H1 (cell line): ENCODE measurements around the gene INPP4B. TPM values are rescaled to one million over a fixed set of nuclear protein-coding genes. Genes with fewer than 3 reads are reported as not detected.

ENCODE experiments used
- CTCF ChIA-PET: fragments of 300-600 bp; sonication (Branson Sonifier 250); formaldehyde crosslinking; loops from one replicate; lab custom pipeline; 2021; ENCODE audit not compliant: partially characterized antibody; lab: Charles Lee
- POLR2A ChIA-PET: fragments of 300-600 bp; sonication (Branson Sonifier 250); formaldehyde crosslinking; loops from one replicate; lab custom pipeline; 2021; ENCODE audit warnings: inconsistent platforms; ENCODE audit not compliant: partially characterized antibody; lab: Charles Lee
- DNase-seq, 2 experiments: peaks; one replicate each; pipeline versions ENCODE4 v3.0.0 to v3.0.0-alpha.2; 2010 to 2022; ENCODE audit warnings: low spot score in 2 of 2, low read depth in 1 of 2, mixed read lengths in 1 of 2
- FAIRE-seq: peaks from 2 replicates; lab custom pipeline; 2011; peaks lifted over from hg19 to GRCh38; lab: Jason Lieb, UNC
- H2AFZ ChIP-seq: 2 replicates; pipeline ENCODE4 v1.8.1; 2012; ENCODE audit warnings: low read length, inconsistent platforms
- H2AK5ac ChIP-seq: 2 replicates; pipeline ENCODE4 v1.6.1; 2013; ENCODE audit warnings: low read depth, low read length
- H2BK120ac ChIP-seq: replicated peaks from 2 replicates; pipeline ENCODE3; 2013; ENCODE audit warnings: low read depth, low read length, inconsistent platforms
- H2BK12ac ChIP-seq: 2 replicates; pipeline ENCODE4 v1.6.1; 2013; ENCODE audit warnings: low read depth, low read length
- H2BK15ac ChIP-seq: 2 replicates; pipeline ENCODE4 v1.6.1; 2013; ENCODE audit warnings: low read length
- H2BK20ac ChIP-seq: 2 replicates; pipeline ENCODE4 v1.6.1; 2013; ENCODE audit warnings: low read length
- H2BK5ac ChIP-seq: 2 replicates; pipeline ENCODE4 v1.6.1; 2013; ENCODE audit warnings: low read depth, low read length
- H3K14ac ChIP-seq: 2 replicates; pipeline ENCODE4 v1.6.1; 2013; ENCODE audit warnings: inconsistent platforms; ENCODE audit not compliant: insufficient read length
- H3K18ac ChIP-seq: 2 replicates; pipeline ENCODE4 v1.6.1; 2013; ENCODE audit warnings: low read length; ENCODE audit errors: extremely low read depth
- H3K23ac ChIP-seq: 2 replicates; pipeline ENCODE4 v1.6.1; 2013; ENCODE audit warnings: inconsistent platforms; ENCODE audit not compliant: insufficient read length
- H3K23me2 ChIP-seq: 2 replicates; pipeline ENCODE4 v1.6.1; 2013; ENCODE audit warnings: low read depth, low read length
- H3K27ac ChIP-seq: 2 replicates; pipeline ENCODE4 v1.6.1; 2011; ENCODE audit warnings: low read depth, low read length, inconsistent platforms
- H3K27me3 ChIP-seq, 4 experiments: replicated peaks in 1 of 4; 1 replicate in 1 of 4; 2 replicates in 3 of 4; pipeline versions ENCODE4 v1.6.1 to v1.8.1; 2011 to 2013; ENCODE audit warnings: low read length in 3 of 4, mild to moderate bottlenecking in 3 of 4, inconsistent platforms in 2 of 4, mixed read lengths in 2 of 4, moderate library complexity in 1 of 4; ENCODE audit not compliant: control insufficient read depth in 3 of 4, insufficient read depth in 3 of 4; ENCODE audit errors: extremely low read depth in 1 of 4
- H3K36me3 ChIP-seq, 4 experiments: 2 replicates each; pipeline versions ENCODE4 v1.6.1 to v1.8.1; 2011 to 2013; ENCODE audit warnings: mild to moderate bottlenecking in 4 of 4, low read length in 3 of 4, moderate library complexity in 2 of 4, control low read depth in 1 of 4, inconsistent platforms in 1 of 4; ENCODE audit not compliant: insufficient read depth in 4 of 4, control insufficient read depth in 2 of 4
- H3K4ac ChIP-seq: replicated peaks from 2 replicates; pipeline ENCODE3; 2013; ENCODE audit warnings: low read length, low read depth, mixed read lengths, inconsistent platforms; ENCODE audit not compliant: insufficient read length
- H3K4me1 ChIP-seq, 4 experiments: replicated peaks in 1 of 4; 1 replicate in 1 of 4; 2 replicates in 3 of 4; pipeline versions ENCODE4 v1.6.1 to v1.8.1; 2011 to 2013; ENCODE audit warnings: low read length in 3 of 4, inconsistent platforms in 2 of 4, mixed read lengths in 1 of 4; ENCODE audit not compliant: insufficient read depth in 4 of 4, control insufficient read depth in 3 of 4
- H3K4me2 ChIP-seq, 2 experiments: 2 replicates each; pipeline versions ENCODE4 v1.6.1 to v1.8.1; 2011 to 2013; ENCODE audit warnings: low read depth in 2 of 2, low read length in 2 of 2, control low read depth in 1 of 2, inconsistent platforms in 1 of 2, mild to moderate bottlenecking in 1 of 2; ENCODE audit not compliant: insufficient read depth in 1 of 2
- H3K4me3 ChIP-seq, 4 experiments: fragments of 200-600, 300-600 bp in 1 of 4; sonication (generic), shearing (Covaris generic), sonication (Bioruptor Twin) in 1 of 4; 2 replicates each; pipeline versions ENCODE4 v1.5.1 to v1.8.1; 2011 to 2016; ENCODE audit warnings: low read length in 4 of 4, low read depth in 3 of 4, control low read depth in 2 of 4, inconsistent platforms in 2 of 4, mild to moderate bottlenecking in 2 of 4, mixed read lengths in 1 of 4, moderate library complexity in 1 of 4; ENCODE audit not compliant: insufficient read depth in 2 of 4; ENCODE audit errors: extremely low read depth in 1 of 4
- H3K56ac ChIP-seq: replicated peaks from 2 replicates; pipeline ENCODE3; 2013; ENCODE audit warnings: low read depth, mild to moderate bottlenecking, mixed read lengths, low read length, inconsistent platforms; ENCODE audit not compliant: insufficient read length
- H3K79me1 ChIP-seq: 2 replicates; pipeline ENCODE4 v1.6.1; 2013; ENCODE audit warnings: low read depth, low read length, control low read depth
- H3K79me2 ChIP-seq, 2 experiments: 2 replicates each; pipeline versions ENCODE4 v1.6.1 to v1.8.1; 2012 to 2013; ENCODE audit warnings: low read length in 2 of 2, mild to moderate bottlenecking in 2 of 2, inconsistent platforms in 1 of 2; ENCODE audit not compliant: insufficient read depth in 2 of 2, control insufficient read depth in 1 of 2
- H3K9ac ChIP-seq, 4 experiments: replicated peaks in 1 of 4; 1 replicate in 1 of 4; 2 replicates in 3 of 4; pipeline versions ENCODE4 v1.6.1 to v1.8.1; 2011 to 2013; ENCODE audit warnings: low read depth in 3 of 4, low read length in 3 of 4, control low read depth in 2 of 4, mild to moderate bottlenecking in 2 of 4, moderate library complexity in 2 of 4, inconsistent platforms in 1 of 4; ENCODE audit errors: extremely low read depth in 1 of 4
- H3K9me3 ChIP-seq, 2 experiments: 2 replicates each; pipeline versions ENCODE4 v1.6.1 to v1.8.1; 2012 to 2013; ENCODE audit warnings: mild to moderate bottlenecking in 2 of 2, moderate library complexity in 2 of 2, control low read depth in 1 of 2, inconsistent platforms in 1 of 2, low read depth in 1 of 2, low read length in 1 of 2, mixed read lengths in 1 of 2; ENCODE audit not compliant: insufficient read depth in 2 of 2
- H4K20me1 ChIP-seq, 2 experiments: replicated peaks in 1 of 2; 2 replicates each; pipeline versions ENCODE3 to v1.8.1; 2011 to 2013; ENCODE audit warnings: inconsistent platforms in 2 of 2, low read length in 2 of 2, mild to moderate bottlenecking in 1 of 2; ENCODE audit not compliant: insufficient read depth in 2 of 2, control insufficient read depth in 1 of 2
- H4K5ac ChIP-seq: 2 replicates; pipeline ENCODE4 v1.6.1; 2013; ENCODE audit warnings: low read length, low read depth, mixed read lengths, inconsistent platforms; ENCODE audit not compliant: insufficient read length
- H4K8ac ChIP-seq: 2 replicates; pipeline ENCODE4 v1.8.0; 2013; ENCODE audit warnings: mild to moderate bottlenecking, moderate library complexity, low read length, inconsistent platforms; ENCODE audit not compliant: insufficient read depth; ENCODE audit errors: extremely low read depth
- H4K91ac ChIP-seq: replicated peaks from 2 replicates; pipeline ENCODE3; 2013; ENCODE audit warnings: low read length, mixed read lengths, inconsistent platforms; ENCODE audit not compliant: insufficient read length
- BRCA1 ChIP-seq: IDR thresholded peaks from 2 replicates; pipeline ENCODE4 v1.6.1; 2012; ENCODE audit warnings: low read depth, low read length, improper control_type of control experiment
- CBX5 ChIP-seq: fragments of 300-800, 300-1000 bp; sonication (generic); IDR thresholded peaks from 2 replicates; pipeline ENCODE4 v1.7.1; 2016; ENCODE audit warnings: antibody characterized with exemption, low read length, low read depth
- CEBPB ChIP-seq: IDR thresholded peaks from 2 replicates; pipeline ENCODE4 v1.6.1; 2012; ENCODE audit warnings: low read depth, low read length
- CTCF ChIP-seq, 3 experiments: IDR thresholded peaks; 1 replicate in 2 of 3; 2 replicates in 1 of 3; pipeline versions ENCODE4 v1.5.1 to v1.6.1; 2011; ENCODE audit warnings: low read length in 3 of 3, mild to moderate bottlenecking in 3 of 3, inconsistent platforms in 2 of 3, low read depth in 1 of 3, moderate library complexity in 1 of 3; ENCODE audit not compliant: insufficient read depth in 1 of 3; ENCODE audit errors: control extremely low read depth in 1 of 3
- EGR1 ChIP-seq: IDR thresholded peaks from 2 replicates; pipeline ENCODE4 v1.6.1; 2011; ENCODE audit warnings: low read depth, low read length, borderline replicate concordance
- FOSL1 ChIP-seq: IDR thresholded peaks from 2 replicates; pipeline ENCODE4 v1.6.1; 2011; ENCODE audit warnings: mild to moderate bottlenecking, low read depth, low read length, moderate library complexity; ENCODE audit not compliant: insufficient read depth
- GTF2F1 ChIP-seq: IDR thresholded peaks from 2 replicates; pipeline ENCODE4 v1.6.1; 2012; ENCODE audit warnings: low read depth, low read length, improper control_type of control experiment, borderline replicate concordance
- POU5F1 ChIP-seq: IDR thresholded peaks from 2 replicates; pipeline ENCODE4 v1.6.1; 2011; ENCODE audit warnings: low read depth, mild to moderate bottlenecking, low read length, moderate library complexity
- RAD21 ChIP-seq, 2 experiments: IDR thresholded peaks in 1 of 2; conservative IDR thresholded peaks in 1 of 2; 2 replicates each; pipeline ENCODE4 v1.6.1; 2011; ENCODE audit warnings: low read depth in 2 of 2, low read length in 2 of 2, improper control_type of control experiment in 1 of 2, inconsistent platforms in 1 of 2, mild to moderate bottlenecking in 1 of 2, moderate library complexity in 1 of 2
- SP4 ChIP-seq: IDR thresholded peaks from 2 replicates; pipeline ENCODE4 v1.6.1; 2012; ENCODE audit warnings: low read length, inconsistent platforms
- TCF12 ChIP-seq: IDR thresholded peaks from 2 replicates; pipeline ENCODE4 v1.6.1; 2011; ENCODE audit warnings: low read depth, mild to moderate bottlenecking, low read length
- TEAD4 ChIP-seq: IDR thresholded peaks from 2 replicates; pipeline ENCODE4 v1.6.1; 2012; ENCODE audit warnings: low read depth, low read length, inconsistent platforms, mixed read lengths
- WGBS, 2 experiments: shearing (Covaris generic) in 1 of 2; methylation state at CpG; one replicate each; pipeline versions ENCODE4 v1.1.6 to v1.1.7; 2013 to 2015; ENCODE audit warnings: low lambda C conversion rate in 2 of 2, mixed read lengths in 2 of 2, inconsistent platforms in 1 of 2, low coverage in 1 of 2, missing lambda C conversion rate in 1 of 2; ENCODE audit not compliant: insufficient replicate concordance in 2 of 2, insufficient coverage in 1 of 2, insufficient read length in 1 of 2; ENCODE audit errors: extremely low coverage in 1 of 2, missing lambda C conversion rate in 1 of 2; 5-methylcytosine and 5-hydroxymethylcytosine counted together
- polyA plus RNA-seq, 7 experiments: library from polyadenylated mRNA; depleted of rRNA in 3 of 7; stranded (reverse) in 5 of 7; unstranded in 2 of 7; fragments of >200 nt in 5 of 7; fragments of 200-250 nt in 2 of 7; gene quantifications; 1 replicate in 5 of 7; 2 replicates in 1 of 7; 4 replicates in 1 of 7; pipeline versions ENCODE4 v1.2.1 to v1.2.3, GENCODE V29; 2011 to 2013; ENCODE audit warnings: missing spikeins in 2 of 7, mixed read lengths in 2 of 7
- total RNA-seq: library from RNA; stranded (reverse); fragmentation: NEBNext Ultra II Directional; extraction: Animal tissue kit (Norgen Biotek cat#: 25700); gene quantifications from 2 replicates; pipeline ENCODE4 v1.2.1, GENCODE V29; 2021

INPP4B gene
- total and polyA plus RNA-seq, 2 of the 8 experiments (the other 6 are each of a cell fraction or from before 2014, with no cell fraction given) = 0.11 to 0.54 TPM

GRCh38 chr4:142040043-142040442 is 806.1 kb downstream of the INPP4B start:
- Histone ChIP-seq H3K79me2 (no peaks in the 10 kb centered on the region), H3K23ac (no peak overlapping the region), H2AFZ (no peak overlapping the region), H3K36me3 (no peaks in the 10 kb centered on the region), H4K5ac (no peak overlapping the region), H3K4me2 (no peak overlapping the region), H3K27me3 (no peaks in the 10 kb centered on the region), H3K14ac (no peak overlapping the region), H4K8ac (no peak overlapping the region), H2BK20ac (no peak overlapping the region), H4K20me1 (no peaks in the 10 kb centered on the region), H3K4me3 (no peak overlapping the region), H3K23me2 (no peaks in the 10 kb centered on the region), H2BK12ac (no peak overlapping the region), H3K18ac (no peak overlapping the region), H2BK120ac (no peak overlapping the region), H3K27ac (no peak overlapping the region), H3K79me1 (no peaks in the 10 kb centered on the region), H2BK5ac (no peak overlapping the region), H4K91ac (no peak overlapping the region), H2AK5ac (no peak overlapping the region), H3K4me1 (peaks cover 0 to 10% (median 2%) of the 10 kb centered on the region in 4 experiments; a peak in 4 of 7 replicates)
- no peak for FAIRE-seq
- CTCF ChIA-PET = interaction anchor here (0.7 to 1.3 kb wide), 2 partner anchors 9 to 810 kb away, joined by 4 to 5 read pairs; no protein-coding TSS in a partner anchor
- 80% methylated on average over 3 of the region's 3 CpGs; no CpG with 5 or more reads in 1 of the 2 experiments for WGBS, 2 experiments
- POLR2A ChIA-PET = no interaction called here
- no peak for TF ChIP-seq TCF12
- no peak for TF ChIP-seq FOSL1
- no peak for TF ChIP-seq SP4
- TF ChIP-seq BRCA1 = no peak
- TF ChIP-seq POU5F1 = no peak
- TF ChIP-seq TEAD4 = no peak
- TF ChIP-seq CEBPB = no peak
- peak; percentile 9 to 48 (median 29); a peak in 3 of 4 replicates for TF ChIP-seq CTCF (IDR thresholded peaks at IDR 0.05; ENCODE audit: control extremely low read depth in 1 of 3, insufficient read depth in 1 of 3, low read depth in 1 of 3, low read length in 3 of 3)
- peak; percentile 52 to 59 for TF ChIP-seq RAD21 (IDR thresholded peaks at IDR 0.05 in 1 of 2, conservative IDR thresholded peaks at IDR 0.05 in 1 of 2; ENCODE audit: low read depth in 2 of 2, low read length in 2 of 2)
- TF ChIP-seq EGR1 = no peak
- no peak for TF ChIP-seq GTF2F1
- TF ChIP-seq CBX5 = no peak
- TF ChIP-seq, all 59 proteins: peak for 2
- no peak overlapping the region for H3K4ac ChIP-seq
- H3K56ac ChIP-seq = no peak overlapping the region
- DNase-seq = no peak
- no peak overlapping the region for H2BK15ac ChIP-seq
- H3K9ac ChIP-seq = no peak overlapping the region
- no peaks in the 10 kb centered on the region for H3K9me3 ChIP-seq
